ENCODE measurements around the gene PHF1. TPM values are rescaled to one million over a fixed set of nuclear protein-coding genes. Genes with fewer than 3 reads are reported as not detected.

Gene PHF1
- total and polyA plus RNA-seq, 10 donors, result 83.0 to 181 (median 105) TPM

DNA sequence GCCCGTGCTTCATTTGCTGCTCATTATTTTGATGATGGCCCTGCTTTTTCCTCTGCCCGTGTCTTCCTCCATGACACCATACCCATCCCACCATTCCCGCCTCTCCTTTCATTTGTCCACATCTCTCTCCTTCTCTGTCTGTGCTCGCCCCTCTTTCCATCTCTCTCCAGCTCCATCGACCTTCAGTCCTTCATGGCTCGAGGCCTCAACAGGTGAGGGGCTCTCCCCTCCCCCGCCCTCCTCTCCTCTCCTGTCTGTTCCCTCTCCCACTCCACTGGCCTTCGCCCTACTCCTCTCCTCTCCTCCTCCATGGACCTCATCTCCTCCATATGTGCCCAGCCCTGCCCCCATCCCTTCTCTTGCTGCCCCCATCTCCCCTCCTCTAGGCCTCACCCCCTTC is 31.5 kb downstream of the PHF1 start:
- DNase-seq, result no peak
- peaks cover 0 to 90% (median 36%) of the 10 kb centered on the region in 6 donors for H3K36me3 ChIP-seq
- no peak overlapping the region for H3K27ac ChIP-seq
- H3K4me1 ChIP-seq, result peaks cover 0 to 30% (median 0%) of the 10 kb centered on the region in 6 donors
- no peaks in the 10 kb centered on the region for H3K27me3 ChIP-seq (replicated peaks in 1 of 7)
- intact Hi-C loops (cut with DNase I; ENCODE audit: low total_unique reads), result no loop called here
- H3K9me3 ChIP-seq, result no peaks in the 10 kb centered on the region
- TF ChIP-seq POLR2AphosphoS5 (IDR thresholded peaks at IDR 0.05) (no peak), POLR2A (IDR thresholded peaks at IDR 0.05) (no peak)
- TF ChIP-seq, protein P1, sequence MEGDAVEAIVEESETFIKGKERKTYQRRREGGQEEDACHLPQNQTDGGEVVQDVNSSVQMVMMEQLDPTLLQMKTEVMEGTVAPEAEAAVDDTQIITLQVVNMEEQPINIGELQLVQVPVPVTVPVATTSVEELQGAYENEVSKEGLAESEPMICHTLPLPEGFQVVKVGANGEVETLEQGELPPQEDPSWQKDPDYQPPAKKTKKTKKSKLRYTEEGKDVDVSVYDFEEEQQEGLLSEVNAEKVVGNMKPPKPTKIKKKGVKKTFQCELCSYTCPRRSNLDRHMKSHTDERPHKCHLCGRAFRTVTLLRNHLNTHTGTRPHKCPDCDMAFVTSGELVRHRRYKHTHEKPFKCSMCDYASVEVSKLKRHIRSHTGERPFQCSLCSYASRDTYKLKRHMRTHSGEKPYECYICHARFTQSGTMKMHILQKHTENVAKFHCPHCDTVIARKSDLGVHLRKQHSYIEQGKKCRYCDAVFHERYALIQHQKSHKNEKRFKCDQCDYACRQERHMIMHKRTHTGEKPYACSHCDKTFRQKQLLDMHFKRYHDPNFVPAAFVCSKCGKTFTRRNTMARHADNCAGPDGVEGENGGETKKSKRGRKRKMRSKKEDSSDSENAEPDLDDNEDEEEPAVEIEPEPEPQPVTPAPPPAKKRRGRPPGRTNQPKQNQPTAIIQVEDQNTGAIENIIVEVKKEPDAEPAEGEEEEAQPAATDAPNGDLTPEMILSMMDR (IDR thresholded peaks at IDR 0.05 in 8 of 11, conservative IDR thresholded peaks at IDR 0.05 in 3 of 11), result no peak
- WGBS, 5 donors, result 87 to 91% (median 91%) methylated on average over 8 of the region's 8 CpGs
- no peak overlapping the region for H3K4me3 ChIP-seq

DNA sequence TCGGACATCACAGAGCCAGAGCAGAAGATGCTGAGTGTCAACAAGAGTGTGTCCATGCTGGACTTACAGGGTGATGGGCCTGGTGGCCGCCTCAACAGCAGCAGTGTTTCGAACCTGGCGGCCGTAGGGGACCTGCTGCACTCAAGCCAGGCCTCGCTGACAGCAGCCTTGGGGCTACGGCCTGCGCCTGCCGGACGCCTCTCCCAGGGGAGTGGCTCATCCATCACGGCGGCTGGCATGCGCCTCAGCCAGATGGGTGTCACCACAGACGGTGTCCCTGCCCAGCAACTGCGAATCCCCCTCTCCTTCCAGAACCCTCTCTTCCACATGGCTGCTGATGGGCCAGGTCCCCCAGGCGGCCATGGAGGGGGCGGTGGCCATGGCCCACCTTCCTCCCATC is 32.2 kb downstream of the PHF1 start:
- WGBS, 5 donors, result 91 to 100% (median 94%) methylated on average over 9 to 17 of the region's 17 CpGs
- peaks cover 0 to 90% (median 33%) of the 10 kb centered on the region in 6 donors for H3K36me3 ChIP-seq
- H3K9me3 ChIP-seq, result no peaks in the 10 kb centered on the region
- DNase-seq, result no peak
- no peak overlapping the region for H3K4me3 ChIP-seq
- no peak overlapping the region for H3K27ac ChIP-seq
- TF ChIP-seq POLR2AphosphoS5 (IDR thresholded peaks at IDR 0.05) (peak in 2 of 3 donors; percentile 15 to 46), POLR2A (IDR thresholded peaks at IDR 0.05) (no peak)
- peaks cover 0 to 36% (median 4%) of the 10 kb centered on the region in 6 donors for H3K4me1 ChIP-seq
- intact Hi-C loops (cut with DNase I; ENCODE audit: low total_unique reads), result no loop called here
- no peaks in the 10 kb centered on the region for H3K27me3 ChIP-seq (replicated peaks in 1 of 7)

DNA sequence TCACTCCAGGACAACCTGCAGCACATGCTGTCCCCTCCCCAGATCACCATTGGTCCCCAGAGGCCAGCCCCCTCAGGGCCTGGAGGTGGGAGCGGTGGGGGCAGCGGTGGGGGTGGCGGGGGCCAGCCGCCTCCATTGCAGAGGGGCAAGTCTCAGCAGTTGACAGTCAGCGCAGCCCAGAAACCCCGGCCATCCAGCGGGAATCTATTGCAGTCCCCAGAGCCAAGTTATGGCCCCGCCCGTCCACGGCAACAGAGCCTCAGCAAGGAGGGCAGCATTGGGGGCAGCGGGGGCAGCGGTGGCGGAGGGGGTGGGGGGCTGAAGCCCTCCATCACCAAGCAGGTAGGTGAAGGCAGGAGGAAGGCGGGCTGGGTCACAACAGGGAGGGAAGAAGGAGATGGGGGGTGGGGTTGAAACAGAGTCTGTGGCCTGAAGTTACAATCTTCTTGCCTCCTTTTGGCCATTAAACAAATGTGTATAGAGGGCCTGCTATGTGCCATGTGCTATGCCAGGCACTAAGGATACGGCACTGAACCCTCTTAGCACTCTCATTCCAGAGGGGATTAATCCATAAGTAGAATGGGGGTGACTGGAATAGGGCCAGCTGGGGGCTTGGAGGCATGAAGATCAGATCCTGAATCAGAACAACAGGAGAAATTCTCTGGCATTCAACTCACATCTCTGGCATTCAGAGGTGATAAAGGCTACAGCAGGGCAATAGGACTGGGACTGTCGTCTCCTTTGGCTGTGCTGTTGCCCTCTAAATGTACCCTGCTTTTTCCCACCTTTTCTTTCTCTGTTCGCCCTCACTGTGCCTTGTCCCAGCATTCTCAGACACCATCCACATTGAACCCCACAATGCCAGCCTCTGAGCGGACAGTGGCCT is 33.0 kb downstream of the PHF1 start:
- Histone ChIP-seq H3K36me3 (peaks cover 0 to 90% (median 32%) of the 10 kb centered on the region in 6 donors), H3K4me1 (peaks cover 0 to 45% (median 7%) of the 10 kb centered on the region in 6 donors), H3K4me3 (no peak overlapping the region), H3K27ac (peak overlapping the region in 3 of 8 donors; percentile 63 to 77 (median 64)), H3K9me3 (no peaks in the 10 kb centered on the region), H3K27me3 (replicated peaks in 1 of 7) (no peaks in the 10 kb centered on the region)
- TF ChIP-seq, protein P1 (IDR thresholded peaks at IDR 0.05 in 8 of 11, conservative IDR thresholded peaks at IDR 0.05 in 3 of 11), result no peak
- TF ChIP-seq POLR2A (IDR thresholded peaks at IDR 0.05), result no peak
- no peak for TF ChIP-seq POLR2AphosphoS5 (IDR thresholded peaks at IDR 0.05)
- no peak for DNase-seq
- 88 to 96% (median 95%) methylated on average over 15 to 18 of the region's 18 CpGs for WGBS, 5 donors
- intact Hi-C loops (cut with DNase I; ENCODE audit: low total_unique reads), result no loop called here

DNA sequence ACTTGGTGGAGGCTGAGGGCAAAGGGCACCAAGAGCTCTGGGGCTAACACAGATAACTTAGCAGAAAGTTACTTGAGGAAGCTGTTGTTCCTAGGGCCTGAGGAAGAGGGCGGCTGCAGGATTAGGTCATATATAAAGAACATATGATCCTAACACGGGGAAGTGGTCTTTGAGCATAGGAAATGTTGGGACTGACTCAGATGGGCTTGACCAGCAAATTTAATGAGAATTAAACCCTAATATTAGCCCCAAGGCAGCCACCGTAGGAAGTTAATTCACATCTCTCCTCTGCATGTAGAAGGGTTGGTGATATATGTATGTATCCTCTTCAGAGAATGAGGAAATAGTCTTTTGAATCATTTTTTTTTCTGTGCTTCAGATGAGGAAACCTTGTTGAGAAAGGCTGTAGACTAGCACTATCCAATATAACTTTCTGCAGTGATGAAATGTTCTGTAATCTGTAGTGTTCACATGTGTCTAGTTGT is 34.3 kb downstream of the PHF1 start:
- no peak for DNase-seq
- peaks cover 0 to 58% (median 12%) of the 10 kb centered on the region in 6 donors for H3K4me1 ChIP-seq
- no peak overlapping the region for H3K4me3 ChIP-seq
- intact Hi-C loops (cut with DNase I; ENCODE audit: low total_unique reads), result no loop called here
- WGBS, 5 donors, result 40 to 79% (median 62%) methylated on average over 3 of the region's 3 CpGs
- H3K27me3 ChIP-seq (replicated peaks in 1 of 7), result no peaks in the 10 kb centered on the region
- H3K9me3 ChIP-seq, result no peaks in the 10 kb centered on the region
- H3K27ac ChIP-seq, result peak overlapping the region in 6 of 8 donors; percentile 15 to 77 (median 46)
- H3K36me3 ChIP-seq, result peaks cover 0 to 85% (median 31%) of the 10 kb centered on the region in 6 donors
- TF ChIP-seq POLR2AphosphoS5 (IDR thresholded peaks at IDR 0.05) (no peak), POLR2A (IDR thresholded peaks at IDR 0.05) (no peak)
- TF ChIP-seq, protein P1 (IDR thresholded peaks at IDR 0.05 in 8 of 11, conservative IDR thresholded peaks at IDR 0.05 in 3 of 11), result no peak
